IMR-90 (cell line): ENCODE data around the gene RGPD3. TPM values are rescaled to one million over a fixed set of nuclear protein-coding genes. Genes with fewer than 3 reads are reported as not detected.

Source experiments
- ATAC-seq: fragments of 200-7000 bp; cut with Tn5 transposase; 2 replicates; pipeline ENCODE4 v1.9.1; 2020; ENCODE audit warnings: low read depth, mild to moderate bottlenecking, moderate library complexity
- BruUV-seq: library from RNA; stranded (reverse); fragments of 400-500 nt; replicated peaks from 2 replicates; lab custom pipeline; 2021; lab: Mats Ljungman, UMichigan
- CTCF ChIA-PET: fragments of 300-600 bp; formaldehyde crosslinking; extraction: SDS; loops from one replicate; lab custom pipeline; 2021; ENCODE audit warnings: antibody characterized with exemption; lab: Yijun Ruan, JAX
- POLR2A ChIA-PET: fragments of 300-600 bp; sonication (Branson Sonifier 250); formaldehyde crosslinking; loops from one replicate; lab custom pipeline; 2022; ENCODE audit warnings: antibody characterized with exemption; ENCODE audit not compliant: unreplicated experiment; lab: Charles Lee
- DNase-seq: peaks from one replicate; pipeline ENCODE4 v3.0.0; 2013
- H2AFZ ChIP-seq: replicated peaks from 2 replicates; pipeline ENCODE3; 2013; ENCODE audit warnings: low read length, mild to moderate bottlenecking; ENCODE audit not compliant: poor library complexity
- H2AK5ac ChIP-seq: 2 replicates; pipeline ENCODE4 v1.6.1; 2013; ENCODE audit warnings: low read depth, low read length, inconsistent platforms
- H2AK9ac ChIP-seq: replicated peaks from 2 replicates; pipeline ENCODE3; 2013; ENCODE audit warnings: mild to moderate bottlenecking, low read depth, low read length, moderate library complexity; ENCODE audit not compliant: poor library complexity
- H2BK120ac ChIP-seq: 2 replicates; pipeline ENCODE4 v1.6.1; 2013; ENCODE audit warnings: low read depth, low read length, inconsistent platforms
- H2BK15ac ChIP-seq: 3 replicates; pipeline ENCODE4 v1.6.1; 2013; ENCODE audit warnings: low read depth, low read length, inconsistent platforms
- H2BK20ac ChIP-seq: 2 replicates; pipeline ENCODE4 v1.6.1; 2013; ENCODE audit warnings: low read depth, mild to moderate bottlenecking, inconsistent platforms, low read length, moderate library complexity
- H2BK5ac ChIP-seq: 2 replicates; pipeline ENCODE4 v1.6.1; 2013; ENCODE audit warnings: mild to moderate bottlenecking, low read depth, low read length, inconsistent platforms; ENCODE audit not compliant: poor library complexity, severe bottlenecking
- H3K14ac ChIP-seq: replicated peaks from 2 replicates; pipeline ENCODE4 v1.6.1; 2013; ENCODE audit warnings: low read depth, low read length, inconsistent platforms
- H3K18ac ChIP-seq: 2 replicates; pipeline ENCODE4 v1.6.1; 2013; ENCODE audit warnings: low read depth, low read length, control low read depth
- H3K23ac ChIP-seq: 2 replicates; pipeline ENCODE4 v1.6.1; 2013; ENCODE audit warnings: low read depth, low read length, inconsistent platforms
- H3K27ac ChIP-seq: 2 replicates; pipeline ENCODE4 v1.5.1; 2013; ENCODE audit warnings: mild to moderate bottlenecking, control low read depth, low read length; ENCODE audit not compliant: insufficient read depth
- H3K27me3 ChIP-seq: 2 replicates; pipeline ENCODE4 v1.6.1; 2013; ENCODE audit warnings: low read length; ENCODE audit not compliant: control insufficient read depth, insufficient read depth
- H3K36me3 ChIP-seq: 2 replicates; pipeline ENCODE4 v1.6.1; 2013; ENCODE audit warnings: low read length, mixed read lengths; ENCODE audit not compliant: control insufficient read depth, insufficient read depth
- H3K4ac ChIP-seq: 2 replicates; pipeline ENCODE4 v1.6.1; 2013; ENCODE audit warnings: low read depth, low read length, inconsistent platforms
- H3K4me1 ChIP-seq: 2 replicates; pipeline ENCODE4 v1.6.1; 2013; ENCODE audit warnings: low read length, mixed read lengths; ENCODE audit not compliant: control insufficient read depth, insufficient read depth
- H3K4me2 ChIP-seq: 2 replicates; pipeline ENCODE4 v1.6.1; 2013; ENCODE audit warnings: low read depth, mild to moderate bottlenecking, control low read depth, low read length, moderate library complexity
- H3K4me3 ChIP-seq: 2 replicates; pipeline ENCODE4 v1.5.1; 2013; ENCODE audit warnings: low read depth, mild to moderate bottlenecking, control low read depth, low read length, moderate library complexity; ENCODE audit not compliant: insufficient read depth
- H3K56ac ChIP-seq: 2 replicates; pipeline ENCODE4 v1.6.1; 2013; ENCODE audit warnings: low read length, inconsistent platforms; ENCODE audit not compliant: insufficient read depth; ENCODE audit errors: extremely low read depth
- H3K79me1 ChIP-seq, 2 experiments: 2 replicates each; pipeline ENCODE4 v1.6.1; 2013; ENCODE audit warnings: low read length in 2 of 2, inconsistent platforms in 1 of 2, low read depth in 1 of 2
- H3K9ac ChIP-seq: 2 replicates; pipeline ENCODE4 v1.6.1; 2013; ENCODE audit warnings: low read depth, low read length, control low read depth
- H3K9me1 ChIP-seq: 2 replicates; pipeline ENCODE4 v1.6.1; 2013; ENCODE audit warnings: low read length, inconsistent platforms; ENCODE audit not compliant: insufficient read depth
- H3K9me3 ChIP-seq: 2 replicates; pipeline ENCODE4 v1.6.1; 2013; ENCODE audit warnings: low read length; ENCODE audit not compliant: control insufficient read depth, insufficient read depth
- H4K20me1 ChIP-seq: 2 replicates; pipeline ENCODE4 v1.6.1; 2013; ENCODE audit warnings: low read length, inconsistent platforms; ENCODE audit not compliant: insufficient read depth
- H4K5ac ChIP-seq: 2 replicates; pipeline ENCODE4 v1.6.1; 2013; ENCODE audit warnings: mild to moderate bottlenecking, low read depth, low read length, control low read depth
- H4K8ac ChIP-seq, 2 experiments: 2 replicates each; pipeline ENCODE4 v1.6.1; 2013; ENCODE audit warnings: low read depth in 2 of 2, low read length in 2 of 2, control low read depth in 1 of 2, inconsistent platforms in 1 of 2
- H4K91ac ChIP-seq: 2 replicates; pipeline ENCODE4 v1.6.1; 2013; ENCODE audit warnings: low read depth, low read length, inconsistent platforms; ENCODE audit not compliant: insufficient read depth
- BHLHE40 ChIP-seq: fragments of 150-350 bp; IDR thresholded peaks from 2 replicates; pipeline ENCODE4 v1.6.1; 2016; ENCODE audit warnings: mild to moderate bottlenecking, low read depth, low read length
- FOS ChIP-seq: fragments of 150-350 bp; IDR thresholded peaks from 2 replicates; pipeline ENCODE4 v1.6.1; 2016; ENCODE audit warnings: low read depth, low read length
- WGBS, 2 experiments: methylation state at CpG; one replicate each; pipeline versions ENCODE4 v1.1.5 to v1.1.7; 2013; ENCODE audit warnings: missing lambda C conversion rate in 2 of 2; ENCODE audit not compliant: insufficient read length in 1 of 2; ENCODE audit errors: extremely low coverage in 2 of 2; 5-methylcytosine and 5-hydroxymethylcytosine counted together
- dilution Hi-C: fragments of 300-500 bp; cut with HindIII; formaldehyde crosslinking; loops from one replicate; pipeline ENCODE4 v1.14.3; 2018; ENCODE audit warnings: low sequenced_read_pairs; ENCODE audit not compliant: unreplicated experiment
- in situ Hi-C: fragments of 300-500 bp; cut with MboI; formaldehyde crosslinking; loops from 3 replicates; pipeline ENCODE4 v1.14.3; 2019; ENCODE audit warnings: low sequenced_read_pairs, inconsistent platforms, mixed read lengths
- intact Hi-C: fragments of 100-400 bp; cut with micrococcal nuclease; formaldehyde crosslinking; loops from 2 replicates; pipeline ENCODE4 v1.10.0; 2022
- polyA plus RNA-seq, 3 experiments: library from polyadenylated mRNA; depleted of rRNA; stranded (reverse); fragments of >200 nt; gene quantifications; 2 replicates each; pipeline ENCODE4 v1.2.3, GENCODE V29; 2012; ENCODE audit warnings: low replicate concordance in 1 of 3
- total RNA-seq: library from RNA; depleted of rRNA; stranded (reverse); fragments of >200 nt; gene quantifications from 2 replicates; pipeline ENCODE4 v1.2.3, GENCODE V29; 2012

RGPD3 gene
- total and polyA plus RNA-seq, 2 of the 4 experiments (the other 2 are of a cell fraction): 0.07 to 0.18 TPM

DNA sequence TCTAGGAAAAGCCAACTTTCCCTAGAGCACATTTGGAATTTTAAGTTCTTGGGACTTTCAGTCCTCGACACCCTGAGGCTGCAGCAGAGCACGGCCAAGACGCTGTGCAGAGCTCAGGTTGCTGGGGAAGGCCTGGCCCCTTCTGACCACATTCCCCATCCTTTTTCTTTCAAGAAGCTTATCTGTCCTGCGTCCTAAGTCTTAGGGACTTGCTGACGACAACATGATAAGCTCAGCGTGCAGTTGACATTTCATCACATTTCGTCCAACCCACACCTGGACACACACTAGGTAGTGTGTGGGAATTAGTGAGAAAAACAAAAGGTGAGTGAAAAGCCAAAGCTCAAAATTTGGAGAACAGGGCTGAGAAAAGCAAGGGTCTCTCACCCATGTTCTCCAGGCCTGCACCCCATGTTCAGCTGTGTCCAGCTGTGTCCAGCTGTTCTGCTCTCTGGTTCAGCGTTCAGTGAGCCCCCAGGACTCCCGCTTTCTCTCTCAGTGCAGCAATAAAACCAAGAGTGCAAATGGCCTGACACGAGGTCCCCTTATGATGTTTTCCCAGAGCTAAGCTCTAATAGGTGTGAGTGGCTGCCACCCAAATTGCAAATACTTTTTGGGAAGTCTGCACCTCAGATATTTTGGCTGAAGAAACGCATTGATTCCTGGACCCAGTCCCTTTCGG, 101.9 kb downstream of the RGPD3 start:
- H2BK15ac ChIP-seq: no peak overlapping the region
- CTCF ChIA-PET: no interaction called here

More for the DNA sequence above, 101.9 kb downstream of the RGPD3 start:
- Histone ChIP-seq H3K4me3 (no peak overlapping the region), H4K91ac (no peak overlapping the region), H3K27ac (no peak overlapping the region), H4K20me1 (no peaks in the 10 kb centered on the region), H2BK20ac (no peak overlapping the region), H3K36me3 (no peaks in the 10 kb centered on the region), H3K23ac (no peak overlapping the region), H3K4me1 (no peaks in the 10 kb centered on the region), H2AFZ (no peak overlapping the region), H3K18ac (no peak overlapping the region), H3K56ac (no peak overlapping the region), H4K5ac (no peak overlapping the region), H3K4me2 (no peak overlapping the region), H2AK5ac (no peak overlapping the region), H3K9me1 (no peaks in the 10 kb centered on the region), H3K27me3 (no peaks in the 10 kb centered on the region), H3K14ac (no peak overlapping the region), H2BK120ac (no peak overlapping the region), H4K8ac (no peak overlapping the region), H2AK9ac (no peak overlapping the region), H3K9ac (no peak overlapping the region), H3K9me3 (no peaks in the 10 kb centered on the region), H3K4ac (no peak overlapping the region), H3K79me1 (no peaks in the 10 kb centered on the region), H2BK5ac (no peak overlapping the region)
- ATAC-seq (no peak), DNase-seq (no peak)
- in situ Hi-C loops (no loop called here), dilution Hi-C loops (no loop called here), intact Hi-C loops (no loop called here)
- POLR2A ChIA-PET: no interaction called here
- TF ChIP-seq FOS: no peak
- no peak for TF ChIP-seq BHLHE40
- no TSS peak for BruUV-seq
- 54% methylated on average over 4 of the region's 12 CpGs; no CpG with 5 or more reads in 1 of the 2 experiments for WGBS, 2 experiments
